Esophagus muscularis mucosa (tissue), 4 donors: Measurements from ENCODE around the gene CCDC88C. TPM values are rescaled to one million over a fixed set of nuclear protein-coding genes. Genes with fewer than 3 reads are reported as not detected.
"Not testable (repeated sequence)": the region's sequence is repeated elsewhere in the genome, so short reads cannot be mapped to it uniquely, and the experiment has no call there.

Experiments
- DNase-seq: peaks from one replicate; pipeline ENCODE4 v3.0.0-alpha.2; 2017; ENCODE audit errors: extremely low spot score
- H3K27ac ChIP-seq, 4 donors: fragments of 200-600 bp; sonication (generic); replicated peaks in 1 of 4; 1 replicate in 3 of 4; 2 replicates in 1 of 4; pipeline ENCODE4 v1.5.1; 2016 to 2019; ENCODE audit warnings: mild to moderate bottlenecking in 1 of 4
- H3K27me3 ChIP-seq, 4 donors: fragments of 200-600 bp; sonication (generic); one replicate each; pipeline versions ENCODE4 v1.5.1 to v1.6.0; 2016 to 2019
- H3K36me3 ChIP-seq, 4 donors: fragments of 200-600 bp; sonication (generic); one replicate each; pipeline ENCODE4 v1.5.1; 2016 to 2019
- H3K4me1 ChIP-seq, 4 donors: fragments of 200-600 bp; sonication (generic); one replicate each; pipeline ENCODE4 v1.5.1; 2016 to 2019
- H3K4me3 ChIP-seq, 4 donors: fragments of 200-600 bp; sonication (generic); 1 replicate in 2 of 4; 2 replicates in 2 of 4; pipeline ENCODE4 v1.5.1; 2016 to 2019; ENCODE audit warnings: mild to moderate bottlenecking in 4 of 4, moderate library complexity in 1 of 4
- H3K9me3 ChIP-seq, 4 donors: fragments of 200-600 bp; sonication (generic); 1 replicate in 3 of 4; 2 replicates in 1 of 4; pipeline ENCODE4 v1.5.1; 2016 to 2019
- CTCF ChIP-seq, 3 experiments: fragments of 200-600 bp in 2 of 3; fragments of 450-650 bp in 1 of 3; sonication (generic) in 2 of 3; IDR thresholded peaks; one replicate each; pipeline ENCODE4 v1.5.1; 2017 to 2019; ENCODE audit warnings: antibody characterized with exemption in 3 of 3, mild to moderate bottlenecking in 2 of 3, moderate library complexity in 1 of 3
- EP300 ChIP-seq: sonication (generic); formaldehyde crosslinking; IDR thresholded peaks from one replicate; pipeline ENCODE4 v1.6.1; 2017; ENCODE audit warnings: antibody characterized with exemption
- POLR2A ChIP-seq: fragments of 450-650 bp; IDR thresholded peaks from one replicate; pipeline ENCODE4 v1.6.1; 2017; ENCODE audit warnings: antibody characterized with exemption, moderate library complexity, mild to moderate bottlenecking, low read depth
- POLR2AphosphoS5 ChIP-seq, 2 donors: sonication (generic); formaldehyde crosslinking; IDR thresholded peaks; one replicate each; pipeline ENCODE4 v1.6.1; 2017; ENCODE audit warnings: antibody characterized with exemption in 2 of 2
- WGBS: methylation state at CpG from one replicate; pipeline ENCODE4 v1.1.5; 2018; 5-methylcytosine and 5-hydroxymethylcytosine counted together
- intact Hi-C: fragments of 100-400 bp; cut with DNase I; formaldehyde crosslinking; loops from one replicate; pipeline ENCODE4 v1.15.1; 2023
- total RNA-seq, 4 donors: library from RNA; depleted of rRNA; stranded (reverse); fragments of >200 nt; gene quantifications; one replicate each; pipeline versions ENCODE4 v1.1.0 to v1.2.1, GENCODE V29; 2016

CCDC88C gene
- total RNA-seq, 4 donors from 2014 or later, result 4.2 to 6.3 (median 5.6) TPM

GRCh38 chr14:91413547-91414474, 3.8 kb downstream of the CCDC88C start:
- Histone ChIP-seq H3K4me3 (no peak overlapping the region), H3K27me3 (peaks cover 0 to 27% (median 3%) of the 10 kb centered on the region in 4 donors), H3K36me3 (no peaks in the 10 kb centered on the region), H3K27ac (no peak overlapping the region), H3K9me3 (no peaks in the 10 kb centered on the region), H3K4me1 (peaks cover 13 to 29% (median 21%) of the 10 kb centered on the region in 4 donors)
- 91% methylated on average over 11 of the region's 11 CpGs for WGBS
- intact Hi-C loops, result no loop called here
- DNase-seq, result no peak
- no peak for TF ChIP-seq POLR2A
- TF ChIP-seq POLR2AphosphoS5 (IDR thresholded peaks at IDR 0.05), result no peak
- TF ChIP-seq CTCF (IDR thresholded peaks at IDR 0.05), result no peak
- TF ChIP-seq EP300, result no peak

DNA sequence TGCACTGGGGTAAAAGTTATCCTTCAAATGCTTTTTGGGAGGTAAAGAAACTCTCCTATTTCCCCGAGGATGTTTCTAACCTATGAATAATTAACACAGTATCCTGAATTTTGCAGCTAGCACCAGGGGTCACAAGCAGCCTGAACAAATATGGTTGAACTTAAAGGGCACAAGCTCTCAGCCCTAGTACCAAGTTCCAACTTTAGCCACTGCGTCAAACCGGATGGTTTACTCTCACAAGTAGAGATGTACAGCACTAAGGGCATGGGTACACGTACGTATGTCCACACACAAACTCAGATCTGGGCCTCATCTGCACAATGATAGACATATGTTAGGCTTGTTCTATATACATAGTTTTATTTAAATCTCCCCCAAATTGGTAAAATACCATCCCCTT, 4.7 kb downstream of the CCDC88C start:
- H3K9me3 ChIP-seq, result no peaks in the 10 kb centered on the region
- intact Hi-C loops, result no loop called here
- no peak overlapping the region for H3K4me3 ChIP-seq
- no peak for DNase-seq
- H3K27me3 ChIP-seq, result peaks cover 0 to 21% (median 0%) of the 10 kb centered on the region in 4 donors
- no peaks in the 10 kb centered on the region for H3K36me3 ChIP-seq
- H3K4me1 ChIP-seq, result peaks cover 4 to 20% (median 12%) of the 10 kb centered on the region in 4 donors
- WGBS, result 93% methylated on average over 5 of the region's 5 CpGs
- TF ChIP-seq POLR2AphosphoS5 (IDR thresholded peaks at IDR 0.05) (no peak), POLR2A (no peak), CTCF (IDR thresholded peaks at IDR 0.05) (no peak), EP300 (no peak)
- no peak overlapping the region for H3K27ac ChIP-seq

GRCh38 chr14:91410771-91411536, 6.7 kb downstream of the CCDC88C start:
- intact Hi-C loops, result no loop called here
- H3K27me3 ChIP-seq, result peaks cover 0 to 1% (median 0%) of the 10 kb centered on the region in 4 donors
- no peak overlapping the region for H3K4me3 ChIP-seq
- no peak for DNase-seq
- H3K4me1 ChIP-seq, result peaks cover 0 to 8% (median 3%) of the 10 kb centered on the region in 4 donors
- H3K9me3 ChIP-seq, result no peaks in the 10 kb centered on the region
- WGBS, result 70% methylated on average over 12 of the region's 12 CpGs
- H3K27ac ChIP-seq, result no peak overlapping the region
- H3K36me3 ChIP-seq, result no peaks in the 10 kb centered on the region
- TF ChIP-seq POLR2A (no peak), CTCF (IDR thresholded peaks at IDR 0.05) (no peak), EP300 (no peak), POLR2AphosphoS5 (IDR thresholded peaks at IDR 0.05) (no peak)

DNA sequence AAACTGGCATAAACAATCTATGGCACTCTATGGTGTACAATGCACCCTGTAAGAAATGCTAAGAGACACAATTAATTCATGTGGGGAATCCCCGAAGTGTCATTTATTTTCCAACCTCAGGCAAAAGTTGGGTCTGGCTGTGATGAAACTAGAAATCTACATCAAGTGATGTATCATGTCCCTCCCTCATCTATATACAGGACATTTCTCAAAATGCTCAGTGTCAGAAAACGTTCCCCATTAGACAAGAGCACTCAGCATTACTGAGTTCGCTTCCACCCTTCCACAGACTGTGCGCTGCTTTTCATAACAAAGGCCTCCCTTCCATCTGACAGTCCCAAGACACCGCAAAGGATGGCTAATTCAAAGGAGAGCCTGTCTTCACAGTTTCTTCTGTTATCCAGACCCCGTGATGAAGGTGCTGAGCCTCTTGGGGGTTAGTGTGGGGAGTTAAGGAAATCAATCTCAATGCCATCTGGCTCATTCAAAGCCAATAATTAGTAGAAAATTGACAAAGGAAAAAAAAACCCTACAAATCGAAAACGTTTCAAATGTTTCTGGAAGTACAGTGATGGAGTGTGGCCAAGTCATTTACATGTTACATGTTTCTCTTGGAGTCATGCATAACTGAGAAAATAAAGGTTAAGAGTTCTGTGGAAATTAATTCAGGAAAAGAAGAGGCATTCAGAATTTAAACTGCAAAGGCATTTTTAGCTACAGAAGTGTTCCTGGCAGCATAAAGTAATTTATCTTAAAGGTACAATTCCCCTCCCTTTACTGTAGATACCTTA, 7.5 kb downstream of the CCDC88C start:
- no peak overlapping the region for H3K4me3 ChIP-seq
- H3K36me3 ChIP-seq, result no peaks in the 10 kb centered on the region
- H3K4me1 ChIP-seq, result peaks cover 0 to 8% (median 0%) of the 10 kb centered on the region in 4 donors
- intact Hi-C loops, result no loop called here
- H3K27ac ChIP-seq, result no peak overlapping the region
- DNase-seq, result no peak
- TF ChIP-seq POLR2A (no peak), EP300 (no peak), CTCF (IDR thresholded peaks at IDR 0.05) (no peak), POLR2AphosphoS5 (IDR thresholded peaks at IDR 0.05) (no peak)
- H3K27me3 ChIP-seq, result no peaks in the 10 kb centered on the region
- no peaks in the 10 kb centered on the region for H3K9me3 ChIP-seq
- 67% methylated on average over 8 of the region's 8 CpGs for WGBS

GRCh38 chr14:91409240-91409639, 8.4 kb downstream of the CCDC88C start:
- H3K9me3 ChIP-seq, H3K27ac ChIP-seq, H3K36me3 ChIP-seq, H3K4me1 ChIP-seq, H3K27me3 ChIP-seq, DNase-seq, H3K4me3 ChIP-seq, intact Hi-C loops: not testable (repeated sequence)
- WGBS, result 93% methylated on average over 6 of the region's 6 CpGs
